Heart right ventricle (tissue), 16 donors: ENCODE measurements around the gene FCHSD2. TPM values are rescaled to one million over a fixed set of nuclear protein-coding genes. Genes with fewer than 3 reads are reported as not detected.

Source experiments
- ATAC-seq, 8 donors: fragments of 200-7000 bp; cut with Tn5 transposase; one replicate each; pipeline ENCODE4 v1.9.1; 2020; ENCODE audit warnings: mild to moderate bottlenecking in 8 of 8, moderate library complexity in 8 of 8, moderate number of reproducible peaks in 1 of 8
- DNase-seq, 2 donors: peaks; one replicate each; pipeline ENCODE4 v3.0.0-alpha.2; 2020
- H3K27ac ChIP-seq, 10 donors: fragments of 200-600 bp; sonication (generic) in 2 of 10; one replicate each; pipeline versions ENCODE4 v1.5.0 to v1.8.0; 2020 to 2022; ENCODE audit warnings: mild to moderate bottlenecking in 3 of 10
- H3K27me3 ChIP-seq, 7 donors: fragments of 200-600 bp; one replicate each; pipeline ENCODE4 v1.8.0; 2021 to 2022; ENCODE audit warnings: mild to moderate bottlenecking in 2 of 7
- H3K36me3 ChIP-seq, 9 donors: fragments of 200-600 bp; sonication (generic) in 1 of 9; one replicate each; pipeline versions ENCODE4 v1.5.0 to v1.8.0; 2020 to 2022; ENCODE audit warnings: mild to moderate bottlenecking in 2 of 9
- H3K4me1 ChIP-seq, 9 donors: fragments of 200-600 bp; sonication (generic) in 1 of 9; one replicate each; pipeline versions ENCODE4 v1.5.0 to v1.8.0; 2020 to 2022; ENCODE audit warnings: mild to moderate bottlenecking in 4 of 9
- H3K4me3 ChIP-seq, 10 donors: fragments of 200-600 bp; sonication (generic) in 2 of 10; one replicate each; pipeline versions ENCODE4 v1.5.0 to v1.8.0; 2020 to 2022; ENCODE audit warnings: mild to moderate bottlenecking in 7 of 10, moderate library complexity in 2 of 10
- H3K9me3 ChIP-seq, 11 donors: fragments of 200-600 bp in 10 of 11; sonication (generic) in 2 of 11; one replicate each; pipeline versions ENCODE4 v1.5.0 to v1.8.0; 2013 to 2022; ENCODE audit warnings: mild to moderate bottlenecking in 2 of 11, control low read depth in 1 of 11, moderate library complexity in 1 of 11
- WGBS, 2 donors: extraction: QIAGEN DNeasy Blood & Tissue Kit; methylation state at CpG; one replicate each; pipeline ENCODE4 v1.1.7; 2013; ENCODE audit warnings: inconsistent platforms in 1 of 2; 5-methylcytosine and 5-hydroxymethylcytosine counted together
- intact Hi-C, 10 donors: fragments of 100-400 bp; cut with DNase I; formaldehyde crosslinking; loops; one replicate each; pipeline versions ENCODE4 v1.11.1 to v1.14.2; 2022
- polyA plus RNA-seq, 2 donors: library from polyadenylated mRNA; stranded (reverse); fragments of 200-250 nt; gene quantifications; one replicate each; pipeline ENCODE4 v1.2.3, GENCODE V29; 2013
- total RNA-seq, 10 donors: library from RNA; stranded (reverse); fragmentation: NEBNext Ultra II Directional in 3 of 10; extraction: Animal tissue kit (Norgen Biotek cat#: 25700) in 3 of 10; gene quantifications; one replicate each; pipeline versions ENCODE4 v1.2.1 to v1.2.4, GENCODE V29; 2021 to 2023
- TF ChIP-seq, protein P1 (sequence below), 9 donors: fragments of 200-600 bp; sonication (generic) in 2 of 9; IDR thresholded peaks; one replicate each; pipeline versions ENCODE4 v1.5.0 to v1.8.0; 2021 to 2022; ENCODE audit warnings: antibody characterized with exemption in 9 of 9, mild to moderate bottlenecking in 5 of 9, moderate library complexity in 1 of 9
- donor health status: Arrhythmogenic right ventricular cardiomyopathy.
- donor health status: ischemic (EF 13 %, LVEDD 7.1; RV severe dilation, severe dysfunction).
- donor health status: healthy with polysubstance abuse.
- donor health status: DM: no; HTN: yes; CAD: no.
- donor health status: DM: no; HTN: no; CAD: no.
- donor health status: ischemic (EF 25% LVEDD 6.9; RV normal size, moderate dysfunction).
- donor health status: ischemic (EF 25% LVEDD 5.7; RV mildly dilated, moderate dysfunction).
- donor health status: healthy.
- donor health status: DM: yes; HTN: yes; CAD: no.
- donor health status: Ischemic cardiomyopathy.
- donor health status: ischemic (EF 35%, LVEDD 5.7; RV mildly dilated, moderate dysfunction).
- donor health status: nonischemic (EF 11% LVEDD 7.7; RV severe dilation, severe dysfunction).
- donor health status: DM: yes; HTN: yes; CAD: no.
- donor health status: PGD.
- donor health status: ischemic (EF 29% LVEDD 5.4; RV normal size, mild dysfunction).
- donor health status: nonischemic (EF 23%, LVEDD 6.1; RV moderate dilation, normal function).

FCHSD2 gene
- total and polyA plus RNA-seq, 12 donors, result 16.1 to 48.4 (median 37.5) TPM

DNA sequence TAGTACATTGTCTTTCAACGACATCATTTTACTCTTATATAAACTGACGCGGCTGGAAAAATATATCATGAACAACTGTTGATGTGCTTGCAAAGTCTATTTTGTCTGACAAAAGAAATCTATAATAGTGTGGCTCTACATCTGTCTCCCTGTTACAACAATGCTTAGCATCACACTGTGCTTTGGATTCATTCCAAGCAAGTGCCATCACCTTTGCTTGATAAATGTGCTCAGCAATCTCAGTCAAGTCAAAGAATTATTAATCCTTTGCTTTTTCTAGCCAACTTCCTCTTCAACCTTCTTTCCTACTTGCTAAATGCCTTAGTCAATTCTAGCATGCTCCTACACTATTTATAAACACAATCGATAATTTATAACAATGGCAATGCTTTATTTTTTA, 140.5 kb downstream of the FCHSD2 start:
- no peak overlapping the region for H3K4me3 ChIP-seq
- TF ChIP-seq, protein P1, sequence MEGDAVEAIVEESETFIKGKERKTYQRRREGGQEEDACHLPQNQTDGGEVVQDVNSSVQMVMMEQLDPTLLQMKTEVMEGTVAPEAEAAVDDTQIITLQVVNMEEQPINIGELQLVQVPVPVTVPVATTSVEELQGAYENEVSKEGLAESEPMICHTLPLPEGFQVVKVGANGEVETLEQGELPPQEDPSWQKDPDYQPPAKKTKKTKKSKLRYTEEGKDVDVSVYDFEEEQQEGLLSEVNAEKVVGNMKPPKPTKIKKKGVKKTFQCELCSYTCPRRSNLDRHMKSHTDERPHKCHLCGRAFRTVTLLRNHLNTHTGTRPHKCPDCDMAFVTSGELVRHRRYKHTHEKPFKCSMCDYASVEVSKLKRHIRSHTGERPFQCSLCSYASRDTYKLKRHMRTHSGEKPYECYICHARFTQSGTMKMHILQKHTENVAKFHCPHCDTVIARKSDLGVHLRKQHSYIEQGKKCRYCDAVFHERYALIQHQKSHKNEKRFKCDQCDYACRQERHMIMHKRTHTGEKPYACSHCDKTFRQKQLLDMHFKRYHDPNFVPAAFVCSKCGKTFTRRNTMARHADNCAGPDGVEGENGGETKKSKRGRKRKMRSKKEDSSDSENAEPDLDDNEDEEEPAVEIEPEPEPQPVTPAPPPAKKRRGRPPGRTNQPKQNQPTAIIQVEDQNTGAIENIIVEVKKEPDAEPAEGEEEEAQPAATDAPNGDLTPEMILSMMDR (IDR thresholded peaks at IDR 0.05), result no peak
- peak in 4 of 8 donors; percentile 65 to 80 (median 72) for ATAC-seq

DNA sequence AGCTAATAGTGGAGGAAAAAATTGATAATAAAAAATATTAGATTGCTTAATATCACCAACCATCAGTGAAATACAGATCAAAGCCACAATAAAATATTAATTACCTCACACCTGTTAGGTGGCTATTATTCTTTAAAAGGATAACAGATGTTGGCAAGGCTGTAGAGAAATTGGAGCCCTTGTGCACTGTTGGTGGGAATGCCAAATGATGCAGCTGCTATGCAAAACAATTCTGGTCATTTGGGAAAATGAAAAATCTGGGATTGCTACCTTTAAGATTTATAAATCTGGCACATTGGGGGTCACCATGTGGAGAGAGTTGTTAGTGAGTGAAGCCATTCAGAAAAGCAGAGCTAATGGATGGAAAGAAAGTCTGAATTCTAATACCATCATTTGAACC, 143.4 kb downstream of the FCHSD2 start:
- TF ChIP-seq, protein P1 (IDR thresholded peaks at IDR 0.05), result no peak
- no peak overlapping the region for H3K4me3 ChIP-seq
- no peak overlapping the region for H3K27ac ChIP-seq
- H3K36me3 ChIP-seq, result peaks cover 0 to 9% (median 0%) of the 10 kb centered on the region in 9 donors
- H3K9me3 ChIP-seq, result no peaks in the 10 kb centered on the region
- DNase-seq, result no peak
- ATAC-seq, result no peak
- peaks cover 0 to 26% (median 13%) of the 10 kb centered on the region in 9 donors for H3K4me1 ChIP-seq
- intact Hi-C loops, result no loop called here
- no peaks in the 10 kb centered on the region for H3K27me3 ChIP-seq

More for the DNA sequence above, 140.5 kb downstream of the FCHSD2 start:
- Histone ChIP-seq H3K4me1 (peaks cover 0 to 28% (median 11%) of the 10 kb centered on the region in 9 donors), H3K9me3 (no peaks in the 10 kb centered on the region), H3K27me3 (no peaks in the 10 kb centered on the region), H3K36me3 (peaks cover 0 to 6% (median 0%) of the 10 kb centered on the region in 9 donors), H3K27ac (peak overlapping the region in 2 of 10 donors; percentile 4 to 31)
- no peak for DNase-seq
- intact Hi-C loops, result no loop called here
- WGBS, 2 donors, result 36 to 64% methylated on average over 4 of the region's 4 CpGs

- peak overlapping the region in 1 of 10 donors; percentile 16 for H3K4me3 ChIP-seq
- no peaks in the 10 kb centered on the region for H3K27me3 ChIP-seq
- no peak for ATAC-seq
- no peak for DNase-seq
- H3K9me3 ChIP-seq, result peaks cover 0 to 2% (median 0%) of the 10 kb centered on the region in 11 donors
- intact Hi-C loops, result no loop called here
- TF ChIP-seq, protein P1 (IDR thresholded peaks at IDR 0.05), result no peak
- H3K27ac ChIP-seq, result peak overlapping the region in 1 of 10 donors; percentile 4
- H3K4me1 ChIP-seq, result peaks cover 0 to 21% (median 10%) of the 10 kb centered on the region in 9 donors
- H3K36me3 ChIP-seq, result peaks cover 0 to 9% (median 0%) of the 10 kb centered on the region in 9 donors
- 43 to 49% methylated on average over 3 of the region's 3 CpGs for WGBS, 2 donors
These were observed 145.2 kb downstream of the FCHSD2 start for GRCh38 chr11:72996959-72997358.

DNA sequence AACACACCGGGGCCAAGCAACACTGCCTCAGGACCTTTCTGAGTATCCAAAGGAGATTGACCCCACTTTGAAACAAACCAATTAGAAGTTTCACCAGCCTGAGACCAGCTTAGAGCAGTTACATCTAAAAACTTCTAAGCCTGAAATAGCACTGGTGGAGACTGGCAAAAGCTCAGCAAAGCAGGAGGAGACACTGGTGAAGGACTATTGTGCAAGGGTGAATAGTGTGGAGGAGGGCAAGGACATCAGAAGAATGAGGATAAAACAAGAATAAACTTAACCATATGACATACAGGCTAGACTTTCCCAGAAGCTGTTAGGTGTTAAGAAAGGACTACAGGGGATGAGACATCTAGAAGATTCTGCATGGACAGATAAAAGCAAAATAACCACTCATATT, 152.4 kb downstream of the FCHSD2 start:
- peaks cover 0 to 36% (median 9%) of the 10 kb centered on the region in 9 donors for H3K36me3 ChIP-seq
- WGBS, 2 donors, result 0 to 52% methylated on average over 1 of the region's 1 CpG
- ATAC-seq, result peak; percentile 33 to 92 (median 82)

More for the DNA sequence above, 152.4 kb downstream of the FCHSD2 start:
- Histone ChIP-seq H3K4me1 (peaks cover under 1 to 42% (median 28%) of the 10 kb centered on the region in 9 donors), H3K27ac (peak overlapping the region in 5 of 10 donors; percentile 0 to 65 (median 51)), H3K4me3 (no peak overlapping the region), H3K27me3 (no peaks in the 10 kb centered on the region), H3K9me3 (peaks cover 0 to 2% (median 0%) of the 10 kb centered on the region in 11 donors)
- peak in 1 of 2 donors; percentile 21 for DNase-seq
- intact Hi-C loops, result no loop called here
- TF ChIP-seq, protein P1 (IDR thresholded peaks at IDR 0.05), result no peak
